Measurements from ENCODE around the gene CTBP2.

Gene CTBP2

GRCh38 chr10:125111118-125111727 lies 49.1 kb downstream of the CTBP2 start:
- H3K27ac ChIP-seq, result no peak overlapping the region
- H3K36me3 ChIP-seq, result peaks cover 36% of the 10 kb centered on the region
- H3K4me3 ChIP-seq (ENCODE audit: low read depth, low read length), result no peak overlapping the region
- DNase-seq, result no peak
- no peaks in the 10 kb centered on the region for H3K27me3 ChIP-seq (ENCODE audit: insufficient read depth, low read depth, severe bottlenecking)
- no peaks in the 10 kb centered on the region for H3K9me3 ChIP-seq (ENCODE audit: severe bottlenecking)
- no peak for TF ChIP-seq CTCF (IDR thresholded peaks at IDR 0.05; ENCODE audit: low read depth, low read length)

- no peak for TF ChIP-seq CTCF (IDR thresholded peaks at IDR 0.05; ENCODE audit: low read depth, low read length)
- DNase-seq, result no peak
These were observed 52.3 kb downstream of the CTBP2 start for GRCh38 chr10:125107965-125108580.

GRCh38 chr10:125107166-125107949 lies 53.0 kb downstream of the CTBP2 start:
- TF ChIP-seq CTCF (IDR thresholded peaks at IDR 0.05; ENCODE audit: low read depth, low read length), result no peak
- H3K4me3 ChIP-seq (ENCODE audit: low read depth, low read length), result no peak overlapping the region
- peaks cover 42% of the 10 kb centered on the region for H3K36me3 ChIP-seq
- DNase-seq, result no peak
- H3K9me3 ChIP-seq (ENCODE audit: severe bottlenecking), result no peaks in the 10 kb centered on the region
- no peak overlapping the region for H3K27ac ChIP-seq
- no peaks in the 10 kb centered on the region for H3K27me3 ChIP-seq (ENCODE audit: insufficient read depth, low read depth, severe bottlenecking)

More at GRCh38 chr10:125107965-125108580, 52.3 kb downstream of the CTBP2 start:
- no peak overlapping the region for H3K4me3 ChIP-seq (ENCODE audit: low read depth, low read length)
- no peaks in the 10 kb centered on the region for H3K9me3 ChIP-seq (ENCODE audit: severe bottlenecking)
- no peaks in the 10 kb centered on the region for H3K27me3 ChIP-seq (ENCODE audit: insufficient read depth, low read depth, severe bottlenecking)
- H3K27ac ChIP-seq, result no peak overlapping the region
- H3K36me3 ChIP-seq, result peaks cover 38% of the 10 kb centered on the region

GRCh38 chr10:125106586-125106985 lies 53.8 kb downstream of the CTBP2 start:
- H3K9me3 ChIP-seq (ENCODE audit: severe bottlenecking), result no peaks in the 10 kb centered on the region
- no peak overlapping the region for H3K27ac ChIP-seq
- no peaks in the 10 kb centered on the region for H3K27me3 ChIP-seq (ENCODE audit: insufficient read depth, low read depth, severe bottlenecking)
- no peak for DNase-seq
- H3K4me3 ChIP-seq (ENCODE audit: low read depth, low read length), result no peak overlapping the region
- peaks cover 49% of the 10 kb centered on the region for H3K36me3 ChIP-seq
- TF ChIP-seq CTCF (IDR thresholded peaks at IDR 0.05; ENCODE audit: low read depth, low read length), result no peak

- no peaks in the 10 kb centered on the region for H3K27me3 ChIP-seq (ENCODE audit: insufficient read depth, low read depth, severe bottlenecking)
- H3K9me3 ChIP-seq (ENCODE audit: severe bottlenecking), result no peaks in the 10 kb centered on the region
- TF ChIP-seq CTCF (IDR thresholded peaks at IDR 0.05; ENCODE audit: low read depth, low read length), result no peak
- DNase-seq, result no peak
- peaks cover 56% of the 10 kb centered on the region for H3K36me3 ChIP-seq
- no peak overlapping the region for H3K27ac ChIP-seq
- H3K4me3 ChIP-seq (ENCODE audit: low read depth, low read length), result no peak overlapping the region
These were observed 54.6 kb downstream of the CTBP2 start for GRCh38 chr10:125105706-125106255.

Measured in WERI-Rb-1 (cell line).